ENCODE data around the gene MACROD2.

GRCh38 chr20:15143478-15143877 lies 1148.2 kb downstream of the MACROD2 start:
- TF ChIP-seq MXI1 (conservative IDR thresholded peaks at IDR 0.05; ENCODE audit: poor library complexity, severe bottlenecking) (no peak), CTCF (IDR thresholded peaks at IDR 0.05; ENCODE audit: poor library complexity, severe bottlenecking) (no peak)
